NOMO-1 treated with dmso at 0.1 percent for 144 hours (cell line): ENCODE results near the gene SPATS2.
A peak's percentile ranks its signal among the peaks of the same experiment; 100 is the strongest.
"Not testable (repeated sequence)": the region's sequence is repeated elsewhere in the genome, so short reads cannot be mapped to it uniquely, and the experiment has no call there.

Experiments used
- DNase-seq: peaks from one replicate; lab custom pipeline; 2025; ENCODE audit not compliant: unreplicated experiment; lab: John Stamatoyannopoulos, UW

The SPATS2 gene

DNA sequence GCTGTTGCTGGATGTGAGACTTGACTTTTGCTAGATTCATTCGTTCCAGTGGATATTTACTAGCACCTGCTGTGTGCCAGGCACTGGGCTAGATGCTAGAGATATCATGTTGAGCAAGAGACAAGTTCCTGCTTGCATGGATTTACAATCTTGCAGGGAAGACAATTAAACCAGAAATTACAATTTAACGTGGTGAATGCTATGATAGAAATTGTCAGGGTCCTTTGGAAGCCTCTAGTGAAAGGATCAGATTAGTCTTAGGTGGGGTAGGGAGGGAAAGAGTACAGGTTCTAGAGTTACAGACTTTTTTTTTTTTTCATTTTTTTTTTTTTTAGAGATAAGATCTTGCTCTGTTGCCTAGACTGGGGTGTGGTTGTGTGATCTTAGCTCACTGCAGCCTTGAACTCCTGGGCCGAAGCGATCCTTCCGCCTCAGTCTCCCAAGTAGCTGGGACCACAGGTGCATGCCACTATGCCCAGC lies 36.7 kb downstream of the SPATS2 start:
- DNase-seq: no peak

DNA sequence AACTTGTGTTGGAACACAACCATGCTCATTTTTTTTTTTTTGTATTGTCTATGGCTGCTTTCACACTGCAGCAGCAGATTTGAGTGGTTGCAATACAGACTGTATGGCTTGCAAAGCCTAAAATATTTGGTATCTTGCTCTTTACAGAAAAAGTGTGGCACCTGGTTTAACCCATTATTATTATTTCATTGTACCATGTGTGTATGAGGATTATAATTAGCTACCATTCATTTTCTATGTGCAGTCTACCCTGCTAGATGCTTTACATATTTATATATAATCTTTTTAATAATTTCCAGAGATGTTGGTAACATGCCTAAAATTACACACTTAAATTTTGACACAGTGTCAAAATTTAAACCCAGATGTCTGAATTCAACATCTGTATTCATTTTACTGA lies 37.7 kb downstream of the SPATS2 start:
- no peak for DNase-seq

DNA sequence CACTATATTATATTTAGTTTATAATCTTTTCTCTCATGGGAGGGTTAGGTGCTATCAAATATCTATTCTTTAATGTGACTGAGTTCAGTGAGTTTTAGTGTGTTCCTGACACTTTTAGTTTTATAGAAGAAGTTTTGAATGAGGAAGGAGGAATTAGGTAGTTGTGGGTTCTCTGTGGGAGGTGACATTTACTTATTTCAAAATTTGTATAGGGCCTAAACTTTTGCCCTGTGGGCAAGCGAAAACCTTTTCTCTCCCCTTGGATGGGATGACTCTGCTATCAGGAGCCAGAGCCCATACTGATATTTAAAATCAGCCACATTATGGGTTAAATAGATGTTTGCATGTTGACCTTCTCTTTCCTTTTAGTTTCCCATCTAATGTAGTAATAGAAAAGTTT lies 43.6 kb downstream of the SPATS2 start:
- DNase-seq: peak; percentile 7

DNA sequence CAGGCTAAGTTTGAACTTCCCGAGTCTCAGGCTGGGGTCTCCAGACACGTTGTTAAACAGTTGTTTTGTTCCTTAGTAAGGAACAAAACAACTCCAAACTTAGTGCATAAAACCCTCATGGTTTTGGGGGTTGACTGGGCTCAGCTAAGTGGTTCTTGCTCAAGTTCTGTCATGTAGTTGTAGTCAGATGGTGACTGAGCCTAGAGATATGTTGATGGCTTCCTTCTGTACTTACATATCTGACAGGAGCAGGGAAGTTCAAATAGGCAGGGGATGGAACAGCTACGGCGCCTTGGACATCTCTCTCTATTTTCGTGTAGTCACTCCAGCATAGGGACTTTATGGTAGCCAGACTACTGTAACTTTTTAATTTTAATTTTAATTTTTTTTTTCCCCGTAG lies 45.7 kb downstream of the SPATS2 start:
- DNase-seq: no peak

DNA sequence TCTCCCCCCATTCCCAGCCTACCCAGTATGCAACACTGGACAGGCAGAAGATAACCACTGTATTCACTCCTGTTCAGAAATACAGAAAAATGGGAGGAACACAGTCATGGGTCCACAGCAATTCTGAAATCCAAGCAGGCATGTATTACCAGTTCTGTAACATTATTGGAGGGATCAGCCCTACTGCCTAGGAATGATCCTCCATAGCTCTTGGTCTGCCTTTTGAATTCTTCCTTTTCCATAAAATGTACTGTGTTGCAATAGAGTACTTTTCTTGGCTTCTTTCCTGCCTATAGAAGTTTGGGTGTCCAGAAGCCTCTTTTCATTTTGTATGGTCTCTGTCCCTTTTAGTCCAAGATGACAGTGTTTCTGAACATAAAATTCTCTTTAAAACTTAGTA lies 46.5 kb downstream of the SPATS2 start:
- no peak for DNase-seq

DNA sequence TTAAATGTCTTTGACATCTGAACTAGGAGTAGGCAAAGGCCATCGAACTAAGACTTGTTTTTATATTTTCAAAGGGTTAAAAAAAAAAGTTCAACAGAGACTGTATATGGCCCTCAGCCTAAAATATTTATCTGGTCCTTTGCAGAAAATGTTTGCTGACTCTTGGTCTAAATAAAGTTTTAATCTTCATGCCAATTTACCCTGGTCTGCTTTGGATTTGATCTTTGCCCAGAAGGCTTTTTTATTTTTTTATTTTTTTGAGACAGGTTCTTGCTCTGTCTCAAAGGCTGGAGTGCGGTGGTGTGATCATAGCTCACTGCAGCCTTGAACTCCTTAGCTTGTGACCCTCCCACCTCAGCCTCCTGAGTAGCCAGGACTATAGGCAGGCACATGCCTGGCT lies 47.1 kb downstream of the SPATS2 start:
- DNase-seq: no peak

DNA sequence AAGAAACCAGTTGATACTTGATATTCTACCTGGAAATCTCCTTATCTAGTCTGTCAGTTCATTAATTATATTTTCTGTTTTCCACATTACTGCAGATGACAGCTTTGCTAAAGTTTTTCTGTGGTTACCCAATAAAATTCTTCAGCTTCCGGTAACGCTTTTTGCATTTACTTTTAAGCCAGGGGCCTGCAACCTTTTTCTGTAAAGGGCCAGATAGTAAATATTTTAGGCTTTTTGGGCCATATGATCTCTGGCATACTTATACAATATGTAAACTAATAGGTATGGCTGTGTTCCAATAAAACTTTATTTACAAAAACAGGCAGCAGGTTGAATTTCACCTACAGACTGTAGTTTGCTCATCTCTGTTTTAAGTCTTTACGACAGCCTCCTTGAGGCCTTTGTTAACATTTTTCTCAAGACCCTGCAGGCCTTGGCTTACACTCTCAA lies 48.3 kb downstream of the SPATS2 start:
- no peak for DNase-seq

DNA sequence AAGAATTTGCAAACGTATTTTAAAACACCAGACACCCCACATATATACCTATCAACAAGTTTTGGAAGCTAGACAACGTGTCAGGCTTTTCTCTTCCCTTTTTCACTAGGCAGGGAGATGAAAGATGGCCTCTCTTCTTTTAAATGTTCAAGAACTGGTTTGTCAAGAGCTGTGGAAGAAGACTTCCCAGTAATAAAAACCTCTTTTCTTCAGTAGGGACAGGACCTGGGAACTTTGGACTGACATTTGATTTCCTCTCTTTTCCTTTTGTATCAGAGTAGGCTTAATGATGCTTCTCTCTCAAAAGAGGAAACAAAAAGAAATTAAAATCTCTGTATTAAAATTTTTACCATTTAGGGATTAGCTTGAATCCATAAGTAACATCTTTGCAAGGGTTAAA lies 49.6 kb downstream of the SPATS2 start:
- no peak for DNase-seq

DNA sequence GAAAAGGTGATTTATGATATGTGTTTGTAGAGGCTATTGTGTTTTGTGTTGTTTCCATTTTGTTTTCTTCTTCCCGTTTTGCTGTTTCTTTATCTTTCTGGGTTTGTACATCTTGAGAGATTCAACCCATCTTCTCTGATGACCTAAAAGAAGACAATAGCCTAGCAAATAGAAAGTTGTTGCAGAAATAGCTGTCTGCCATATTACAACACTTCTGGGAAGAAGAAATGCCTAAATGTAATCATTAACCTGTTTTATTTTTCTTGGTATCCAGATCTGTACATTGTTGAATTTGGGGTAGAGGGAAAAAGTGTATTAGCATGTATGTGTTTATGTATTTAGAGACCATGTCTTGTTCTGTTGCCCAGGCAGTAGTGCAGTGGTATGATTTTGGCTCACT lies 50.3 kb downstream of the SPATS2 start:
- DNase-seq: no peak

DNA sequence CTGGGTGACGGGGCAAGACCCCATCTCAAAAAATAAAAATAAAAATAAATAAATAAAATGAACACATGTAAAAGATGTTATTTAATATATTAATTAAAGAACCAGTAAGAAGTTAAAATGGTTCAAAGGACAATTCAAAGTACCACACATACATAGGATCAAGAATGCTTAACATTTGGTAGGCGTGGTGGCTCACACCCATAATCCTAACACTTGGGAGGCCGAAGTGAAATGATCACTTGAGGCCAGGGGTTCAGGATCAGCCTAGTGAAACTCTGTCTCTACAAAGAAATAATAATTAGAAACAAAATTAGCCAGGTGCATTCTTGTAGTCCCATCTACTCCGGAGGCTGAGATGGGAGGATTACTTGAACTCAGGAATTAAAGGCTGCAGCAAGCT lies 53.3 kb downstream of the SPATS2 start:
- DNase-seq: no peak

DNA sequence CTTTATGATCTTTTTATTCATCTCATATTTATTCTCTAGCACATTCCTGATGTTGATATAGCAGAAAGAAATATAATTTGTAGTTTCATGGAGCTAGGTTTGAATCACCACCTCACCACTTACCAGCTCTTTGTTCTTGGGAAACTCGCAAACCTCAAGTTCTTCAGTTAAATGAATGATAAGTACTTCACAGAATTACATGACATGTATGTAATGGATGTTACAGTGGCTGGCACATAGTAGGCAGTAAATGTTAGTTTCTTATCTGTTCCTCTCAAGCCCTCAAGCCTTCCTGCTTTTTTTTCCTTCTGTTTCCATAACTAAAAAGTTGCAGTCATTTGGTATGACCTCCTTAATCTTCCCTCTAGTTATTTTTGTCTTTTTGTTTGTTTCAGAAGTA lies 54.9 kb downstream of the SPATS2 start:
- no peak for DNase-seq

DNA sequence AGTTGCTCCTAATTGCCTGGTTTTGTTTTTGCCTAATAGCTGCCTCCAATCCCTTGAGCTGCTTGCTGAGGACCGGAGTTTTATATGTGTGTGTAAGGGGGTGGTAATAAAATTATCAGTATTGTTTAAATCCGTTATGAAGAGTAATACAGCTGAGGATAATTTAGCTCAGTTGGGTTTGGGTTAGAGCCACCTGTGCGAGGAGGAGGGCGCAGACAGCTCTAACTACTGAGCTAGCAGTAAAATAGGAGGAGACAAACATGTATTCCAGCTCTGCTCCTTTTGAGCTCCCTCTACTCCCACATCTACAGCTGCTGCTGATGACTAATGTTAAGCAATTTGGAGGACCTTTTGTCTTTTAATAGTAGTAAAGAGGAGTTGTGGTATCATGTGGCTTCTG lies 61.5 kb downstream of the SPATS2 start:
- DNase-seq: peak; percentile 33

DNA sequence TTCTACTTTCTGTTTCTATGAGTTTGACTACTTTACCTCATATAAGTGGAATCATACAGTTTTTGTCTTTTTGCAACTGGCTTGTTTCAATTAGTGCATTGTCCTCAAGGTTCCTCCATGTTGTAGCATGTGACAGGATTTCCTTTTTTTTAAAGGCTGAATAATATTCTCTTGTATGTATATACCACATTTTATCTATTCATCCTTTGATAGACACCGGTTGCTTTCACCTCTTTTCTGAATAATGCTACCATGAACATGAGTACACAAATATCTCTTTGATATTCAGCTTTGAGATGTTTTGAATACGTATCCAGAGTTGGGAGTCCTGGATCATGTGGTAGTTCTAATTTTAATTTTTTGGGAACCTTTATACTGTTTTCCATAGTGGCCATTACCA lies 65.4 kb downstream of the SPATS2 start:
- DNase-seq: no peak

DNA sequence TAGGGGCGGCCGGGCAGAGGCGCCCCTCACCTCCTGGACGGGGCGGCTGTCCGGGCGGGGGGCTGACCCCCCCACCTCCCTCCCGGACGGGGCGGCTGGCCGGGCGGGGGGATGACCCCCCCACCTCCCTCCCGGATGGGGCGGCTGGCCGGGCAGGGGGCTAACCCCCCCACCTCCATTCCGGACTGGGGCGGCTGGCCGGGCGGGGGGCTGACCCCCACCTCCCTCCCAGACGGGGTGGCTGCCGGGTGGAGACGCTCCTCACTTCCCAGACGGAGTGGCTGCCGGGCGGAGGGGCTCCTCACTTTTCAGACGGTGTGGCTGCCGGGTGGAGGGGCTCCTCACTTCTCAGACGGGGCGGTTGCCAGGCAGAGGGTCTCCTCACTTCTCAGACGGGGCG lies 69.5 kb downstream of the SPATS2 start:
- not testable (repeated sequence) for DNase-seq

DNA sequence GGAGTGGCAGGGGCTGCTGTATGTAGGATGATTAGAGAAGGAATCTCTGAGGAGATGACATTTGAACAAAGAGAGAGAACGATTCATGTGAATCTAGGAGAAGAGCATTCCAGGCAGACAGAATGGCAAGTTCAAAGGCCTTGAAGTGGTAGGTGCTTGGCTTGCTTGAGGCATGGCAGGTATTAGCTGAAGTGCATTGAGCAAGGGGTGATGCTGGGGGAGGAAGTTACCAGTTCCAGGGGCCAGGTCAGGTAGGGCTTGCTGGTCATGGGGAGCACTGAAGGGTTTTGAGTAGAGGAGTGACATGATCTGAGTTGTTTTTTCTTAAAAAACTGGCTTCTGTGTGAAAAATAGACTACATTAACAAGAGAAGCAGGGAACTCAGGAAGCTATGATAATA lies 71.8 kb downstream of the SPATS2 start:
- no peak for DNase-seq

DNA sequence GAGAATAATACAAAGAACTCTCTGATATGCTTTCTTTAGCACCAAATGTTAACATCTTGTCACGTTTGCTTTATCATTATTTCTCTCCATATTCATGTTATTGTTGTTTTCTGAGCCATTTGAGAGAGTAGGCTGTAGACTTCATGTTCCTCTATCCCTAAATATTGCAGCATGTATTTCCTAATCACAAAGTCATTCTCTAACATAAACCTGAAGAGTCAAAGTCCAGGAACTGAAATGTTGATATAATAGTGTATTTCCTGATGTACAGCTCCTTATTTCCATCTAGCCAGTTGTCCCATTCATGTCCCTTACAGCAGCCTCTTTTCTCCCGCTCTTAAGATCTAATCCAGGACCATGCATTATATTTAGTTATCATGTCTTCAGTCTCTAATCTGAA lies 72.8 kb downstream of the SPATS2 start:
- no peak for DNase-seq

DNA sequence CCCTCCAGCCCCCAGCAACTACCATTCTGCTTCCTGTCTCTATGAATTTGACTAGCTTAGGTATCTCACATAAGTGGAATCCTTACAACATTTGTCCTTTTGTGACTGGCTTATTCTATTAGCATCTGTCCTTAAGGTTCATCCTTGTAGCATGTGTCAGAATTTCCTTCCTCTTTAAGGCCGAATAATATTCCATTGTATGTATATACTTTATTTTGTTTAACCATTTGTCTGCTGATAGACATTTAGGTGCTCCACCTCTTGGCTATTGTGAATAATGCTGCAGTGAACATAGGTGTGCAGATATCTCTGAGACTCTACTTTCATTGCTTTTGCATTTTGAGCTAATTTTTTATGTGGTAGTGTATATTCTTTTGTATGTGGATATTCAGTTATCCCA lies 75.7 kb downstream of the SPATS2 start:
- DNase-seq: no peak

DNA sequence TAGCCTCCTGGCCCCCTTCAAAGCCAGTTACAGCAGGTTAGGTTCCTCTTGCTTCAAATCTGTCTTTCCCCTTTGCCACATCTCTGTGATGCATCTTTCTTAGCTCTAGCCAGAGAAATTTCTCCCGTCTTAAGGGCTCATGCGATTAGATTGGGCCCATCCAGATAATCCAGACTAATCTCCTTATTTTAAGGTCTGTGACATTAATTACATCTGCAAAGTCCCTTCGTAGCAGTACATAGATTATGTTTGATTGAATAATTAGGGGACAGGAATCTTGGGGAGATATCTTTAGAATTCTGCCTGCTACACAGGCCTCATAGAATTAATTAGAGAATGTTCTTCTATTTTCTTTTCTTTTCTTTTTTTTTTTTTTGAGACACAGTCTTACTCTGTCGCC lies 79.3 kb downstream of the SPATS2 start:
- no peak for DNase-seq

DNA sequence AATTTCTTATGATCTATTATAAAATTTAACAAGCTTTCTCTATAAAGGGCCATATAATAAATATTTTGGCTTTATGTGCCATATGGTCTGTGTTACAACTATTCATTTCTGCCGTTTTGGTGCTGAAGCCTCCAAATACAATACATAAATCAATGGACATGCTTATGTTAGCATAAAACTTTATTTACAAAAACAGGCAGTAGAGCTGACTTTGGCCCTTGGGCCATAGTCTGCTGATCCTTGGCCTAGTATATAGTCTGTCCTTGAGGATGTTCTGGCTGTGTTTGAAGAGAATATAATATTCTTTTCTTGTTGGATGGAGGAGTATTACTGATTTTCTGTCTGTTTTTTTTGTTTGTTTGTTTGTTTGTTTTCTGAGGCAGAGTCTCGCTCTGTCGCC lies 81.6 kb downstream of the SPATS2 start:
- no peak for DNase-seq

DNA sequence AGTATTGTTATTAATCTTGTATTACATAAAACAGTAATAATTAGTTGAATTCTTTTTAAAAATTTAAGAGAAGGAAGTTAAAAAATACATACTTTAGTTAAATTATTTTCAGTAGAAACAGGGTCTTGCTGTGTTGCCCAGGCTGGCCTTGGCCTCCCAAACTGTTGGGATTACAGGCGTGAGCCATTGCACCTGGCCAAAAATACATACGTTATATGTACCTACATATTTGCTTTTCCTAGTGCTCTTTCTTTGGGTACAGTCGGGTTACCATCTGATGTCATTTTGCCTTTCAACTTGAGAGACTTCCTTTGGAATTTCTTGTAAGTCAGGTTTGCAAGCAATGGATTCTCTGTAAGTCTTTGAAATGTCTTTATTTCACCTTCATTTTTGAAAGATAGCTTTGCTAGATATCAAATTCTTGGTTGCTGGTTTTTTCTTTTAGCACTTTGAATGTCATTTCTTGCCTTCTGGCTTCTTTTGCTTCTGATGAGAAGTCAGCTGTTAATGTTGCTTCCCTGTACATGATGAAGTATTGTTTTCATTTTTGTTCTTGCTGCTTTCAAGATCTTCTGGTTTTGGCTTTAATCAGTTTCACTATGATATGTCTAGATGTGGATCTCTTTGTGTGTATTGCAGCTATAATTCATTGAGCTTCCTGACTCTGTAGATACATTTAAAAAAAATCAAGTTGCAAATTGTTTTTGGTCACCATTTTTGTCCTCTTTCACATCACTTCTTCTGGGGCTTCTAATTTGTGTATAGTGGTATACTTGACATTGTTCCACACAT lies 84.4 kb downstream of the SPATS2 start:
- DNase-seq: no peak

DNA sequence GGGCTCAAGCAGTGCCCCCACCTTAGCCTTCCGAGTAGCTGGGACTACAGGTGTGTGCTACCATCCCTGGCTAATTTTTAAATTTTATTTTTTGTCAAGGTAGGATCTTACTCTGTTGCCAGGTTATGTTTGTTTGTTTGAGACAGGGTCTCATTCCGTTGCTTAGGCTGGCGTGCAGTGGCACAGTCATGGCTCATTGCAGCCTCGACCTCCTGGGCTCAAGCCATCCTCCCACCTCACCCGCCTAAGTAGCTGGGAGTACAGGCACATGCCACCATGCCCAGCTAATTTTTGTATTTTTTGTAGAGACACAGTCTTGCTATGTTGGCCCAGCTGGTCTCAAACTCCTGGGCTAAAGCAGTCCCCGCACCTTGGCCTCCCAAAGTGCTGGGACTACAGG lies 88.2 kb downstream of the SPATS2 start:
- no peak for DNase-seq

DNA sequence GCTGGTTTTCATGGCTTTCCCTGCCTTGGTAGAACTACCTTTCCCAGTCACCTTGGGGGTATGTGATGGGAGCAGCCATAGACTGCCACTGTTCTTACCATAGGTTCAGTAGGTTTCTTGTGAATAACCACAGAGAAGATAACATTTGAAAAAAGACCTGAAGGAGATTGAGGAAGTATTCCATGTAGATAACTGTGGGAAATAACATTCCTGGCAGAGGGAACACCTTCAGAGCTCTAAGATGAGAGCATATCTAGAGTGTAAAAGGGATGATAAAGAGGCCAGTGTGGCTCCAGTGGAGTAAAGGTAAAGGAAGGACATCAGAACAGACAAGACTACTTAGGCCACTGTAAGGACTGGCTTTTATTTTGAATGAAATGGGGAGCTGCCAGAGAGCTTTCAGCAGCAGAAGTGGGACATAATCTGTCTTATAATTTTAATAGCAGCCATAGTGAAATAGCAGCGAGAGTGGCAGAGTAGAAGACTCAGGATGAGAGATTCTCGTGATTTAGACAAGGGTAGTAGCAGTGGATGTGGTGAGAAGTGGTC lies 88.9 kb downstream of the SPATS2 start:
- DNase-seq: no peak

DNA sequence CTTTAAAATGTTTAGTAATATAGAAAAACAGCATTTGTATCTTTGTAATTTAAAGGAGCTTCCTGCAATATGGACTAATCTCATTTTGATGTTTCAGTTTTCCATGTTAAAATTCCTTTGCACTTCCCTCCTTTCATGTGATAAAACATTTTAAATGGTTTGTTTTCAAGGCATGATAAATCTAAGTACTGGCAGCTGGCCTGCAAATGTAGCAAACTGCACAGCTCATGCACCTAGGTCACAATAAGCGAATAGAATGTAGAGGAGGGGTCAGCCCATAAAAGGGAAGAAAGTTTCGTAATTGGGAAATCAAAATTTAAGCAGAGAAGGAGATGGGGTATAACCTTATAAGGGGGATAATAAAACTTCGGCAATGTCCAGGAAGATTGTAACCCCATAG lies 91.6 kb downstream of the SPATS2 start:
- DNase-seq: no peak
